Tibial nerve (tissue), 4 donors: Measurements from ENCODE around the gene OR1L8.

Experiments used
- CTCF ChIP-seq, 5 experiments: fragments of 200-600 bp in 3 of 5; fragments of 450-650 bp in 2 of 5; sonication (generic) in 3 of 5; IDR thresholded peaks; one replicate each; pipeline ENCODE4 v1.5.1; 2016 to 2019; ENCODE audit warnings: antibody characterized with exemption in 5 of 5, mild to moderate bottlenecking in 3 of 5, moderate library complexity in 2 of 5
- EP300 ChIP-seq, 2 donors: sonication (generic); formaldehyde crosslinking; IDR thresholded peaks; one replicate each; pipeline ENCODE4 v1.6.1; 2017; ENCODE audit warnings: antibody characterized with exemption in 2 of 2, mild to moderate bottlenecking in 1 of 2
- POLR2A ChIP-seq, 2 donors: fragments of 450-650 bp; IDR thresholded peaks; one replicate each; pipeline ENCODE4 v1.6.1; 2017; ENCODE audit warnings: antibody characterized with exemption in 2 of 2, mild to moderate bottlenecking in 2 of 2, moderate library complexity in 2 of 2

DNA sequence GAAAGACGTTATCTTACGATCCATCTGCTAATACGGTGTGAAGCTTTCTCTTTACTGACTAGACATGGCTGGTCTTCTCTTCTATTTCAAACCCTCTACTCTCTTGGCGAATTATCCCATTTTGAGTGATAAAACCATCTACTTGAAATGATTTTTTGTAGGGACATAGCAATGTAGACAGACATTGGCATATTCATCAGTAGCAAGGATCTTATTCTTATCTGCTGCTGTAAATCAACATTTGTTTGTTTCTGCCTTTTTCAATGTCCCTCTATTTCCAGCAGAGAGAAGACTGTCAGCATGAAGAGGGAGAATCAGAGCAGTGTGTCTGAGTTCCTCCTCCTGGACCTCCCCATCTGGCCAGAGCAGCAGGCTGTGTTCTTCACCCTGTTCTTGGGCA lies 64.3 kb downstream of the OR1L8 start, which contains the start of gene OR1J4:
- no peak for TF ChIP-seq POLR2A (IDR thresholded peaks at IDR 0.05)
- TF ChIP-seq CTCF (IDR thresholded peaks at IDR 0.05) = no peak
- no peak for TF ChIP-seq EP300 (IDR thresholded peaks at IDR 0.05)
